HG03520 (cell line): Measurements from ENCODE around the gene RPS27L.

Source experiments
- ATAC-seq: cut with Tn5 transposase; IDR thresholded peaks from one replicate; pipeline ENCODE4 v1.9.1; 2021; ENCODE audit warnings: mild to moderate bottlenecking, moderate library complexity; ENCODE audit not compliant: unreplicated experiment

RPS27L gene

GRCh38 chr15:63188247-63188925 lies 31.1 kb upstream of the RPS27L start:
- ATAC-seq: no peak

GRCh38 chr15:63187589-63188226 lies 30.4 kb upstream of the RPS27L start:
- no peak for ATAC-seq

- ATAC-seq: no peak
Observed at GRCh38 chr15:63186065-63186464, 28.8 kb upstream of the RPS27L start.

- no peak for ATAC-seq
Observed at GRCh38 chr15:63185206-63185605, 27.9 kb upstream of the RPS27L start.

GRCh38 chr15:63181648-63182047 lies 24.4 kb upstream of the RPS27L start:
- no peak for ATAC-seq

- ATAC-seq: no peak
Observed at GRCh38 chr15:63180746-63181145, 23.5 kb upstream of the RPS27L start.

GRCh38 chr15:63178034-63178433 lies 20.8 kb upstream of the RPS27L start:
- ATAC-seq: no peak

GRCh38 chr15:63176302-63176701 lies 19.0 kb upstream of the RPS27L start:
- no peak for ATAC-seq

- ATAC-seq: no peak
Observed at GRCh38 chr15:63172851-63173451, 15.7 kb upstream of the RPS27L start.

- no peak for ATAC-seq
Observed at GRCh38 chr15:63172376-63172775, 15.1 kb upstream of the RPS27L start.

- no peak for ATAC-seq
Observed at GRCh38 chr15:63169788-63170187, 12.5 kb upstream of the RPS27L start.

GRCh38 chr15:63166219-63166618 lies 8.9 kb upstream of the RPS27L start:
- ATAC-seq: no peak

- no peak for ATAC-seq
Observed at GRCh38 chr15:63165166-63165859, 8.0 kb upstream of the RPS27L start.

- ATAC-seq: no peak
Observed at GRCh38 chr15:63163217-63163616, 5.9 kb upstream of the RPS27L start.

- no peak for ATAC-seq
Observed at GRCh38 chr15:63160638-63161037, 3.4 kb upstream of the RPS27L start.

- ATAC-seq: no peak
Observed at GRCh38 chr15:63157891-63158431, 684 bp upstream of the RPS27L start.

- no peak for ATAC-seq
Observed at GRCh38 chr15:63156755-63157117, 541 bp downstream of the RPS27L start.

- no peak for ATAC-seq
Observed at GRCh38 chr15:63156086-63156710, 1.1 kb downstream of the RPS27L start.

- no peak for ATAC-seq
Observed at GRCh38 chr15:63155486-63155885, 1.8 kb downstream of the RPS27L start.

- no peak for ATAC-seq
Observed at GRCh38 chr15:63151665-63152064, 5.6 kb downstream of the RPS27L start.

GRCh38 chr15:63146684-63147083 lies 10.6 kb downstream of the RPS27L start:
- no peak for ATAC-seq
